ENCODE measurements around the gene XRRA1. TPM values are rescaled to one million over a fixed set of nuclear protein-coding genes. Genes with fewer than 3 reads are reported as not detected.

XRRA1 gene
- total RNA-seq, 1 donor from 2014 or later = 50.5 TPM

DNA sequence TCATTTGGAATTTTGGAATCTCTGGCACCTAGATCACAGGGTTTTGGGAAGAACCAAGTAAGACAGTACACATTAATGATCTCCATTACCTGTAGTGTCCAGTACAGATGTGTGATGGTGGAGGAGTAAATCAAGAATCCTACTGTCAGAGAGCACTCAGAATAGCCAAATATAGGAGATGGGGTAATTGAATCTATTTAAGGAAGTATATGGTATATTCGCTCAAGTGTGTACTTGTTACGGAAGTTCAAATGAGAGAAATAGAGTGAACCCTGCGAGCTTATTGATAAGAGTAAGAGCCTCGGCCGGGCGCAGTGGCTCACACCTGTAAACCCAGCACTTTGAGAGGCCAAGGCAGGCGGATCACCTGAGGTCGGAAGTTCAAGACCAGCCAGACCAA, 2.3 kb upstream of the XRRA1 start:
- peak overlapping the region; percentile 97 for H3K4me3 Mint-ChIP-seq
- peak overlapping the region; percentile 97 for H3K27ac Mint-ChIP-seq
- ChIA-PET CTCF (no interaction called here), POLR2A (interaction anchor here (0.6 to 2.3 kb wide), 2 partner anchors 38 to 873 kb away, joined by 3 to 13 read pairs; partner anchors contain the start of gene NEU3)
- TF ChIP-seq, protein P1, sequence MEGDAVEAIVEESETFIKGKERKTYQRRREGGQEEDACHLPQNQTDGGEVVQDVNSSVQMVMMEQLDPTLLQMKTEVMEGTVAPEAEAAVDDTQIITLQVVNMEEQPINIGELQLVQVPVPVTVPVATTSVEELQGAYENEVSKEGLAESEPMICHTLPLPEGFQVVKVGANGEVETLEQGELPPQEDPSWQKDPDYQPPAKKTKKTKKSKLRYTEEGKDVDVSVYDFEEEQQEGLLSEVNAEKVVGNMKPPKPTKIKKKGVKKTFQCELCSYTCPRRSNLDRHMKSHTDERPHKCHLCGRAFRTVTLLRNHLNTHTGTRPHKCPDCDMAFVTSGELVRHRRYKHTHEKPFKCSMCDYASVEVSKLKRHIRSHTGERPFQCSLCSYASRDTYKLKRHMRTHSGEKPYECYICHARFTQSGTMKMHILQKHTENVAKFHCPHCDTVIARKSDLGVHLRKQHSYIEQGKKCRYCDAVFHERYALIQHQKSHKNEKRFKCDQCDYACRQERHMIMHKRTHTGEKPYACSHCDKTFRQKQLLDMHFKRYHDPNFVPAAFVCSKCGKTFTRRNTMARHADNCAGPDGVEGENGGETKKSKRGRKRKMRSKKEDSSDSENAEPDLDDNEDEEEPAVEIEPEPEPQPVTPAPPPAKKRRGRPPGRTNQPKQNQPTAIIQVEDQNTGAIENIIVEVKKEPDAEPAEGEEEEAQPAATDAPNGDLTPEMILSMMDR (IDR thresholded peaks at IDR 0.05) = no peak
- DNase-seq (no peak), ATAC-seq (ENCODE audit: low read depth) (no peak)
- H3K9me3 Mint-ChIP-seq = no peaks in the 10 kb centered on the region
- intact Hi-C loops (cut with micrococcal nuclease) = loop anchor here (2.0 to 10.0 kb wide), 2 partner anchors 444 to 872 kb away; partner anchors contain the start of gene RPS3
- peaks cover 33% of the 10 kb centered on the region for H3K36me3 Mint-ChIP-seq (ENCODE audit: low read depth)
- peaks cover 86% of the 10 kb centered on the region for H3K4me1 Mint-ChIP-seq
- no peaks in the 10 kb centered on the region for H3K27me3 Mint-ChIP-seq

DNA sequence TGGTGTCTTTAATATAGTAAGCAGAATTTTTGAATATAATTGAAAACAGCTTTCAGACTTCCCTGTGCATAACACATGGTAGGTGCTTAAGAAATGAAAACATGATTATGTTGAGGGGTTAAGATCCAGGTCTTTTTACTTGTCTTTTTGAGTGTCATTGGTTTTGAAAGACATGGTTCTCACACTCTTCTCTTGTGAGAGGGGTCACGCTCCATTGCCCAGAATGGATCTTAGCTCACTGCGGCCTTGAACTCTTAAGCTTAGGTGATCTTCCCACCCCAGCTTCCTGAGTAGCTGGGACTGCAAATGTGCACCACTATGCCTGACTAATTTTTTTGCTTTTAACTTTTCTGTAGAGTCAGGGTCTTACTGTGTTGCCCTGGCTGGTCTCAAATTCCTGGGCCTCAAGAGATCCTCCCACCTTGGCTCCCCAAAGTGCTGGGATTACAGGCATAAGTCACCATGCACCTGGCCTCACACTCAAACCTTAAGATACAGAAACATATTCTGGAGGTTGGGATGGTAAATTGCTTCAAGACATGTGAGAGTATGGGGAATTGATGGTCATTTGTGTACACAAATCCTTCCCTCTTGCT, 1.6 kb upstream of the XRRA1 start:
- CTCF ChIA-PET = interaction anchor here (1.5 kb wide), 1 partner anchor 21 kb away, joined by 4 read pairs; no protein-coding TSS in a partner anchor
- H3K4me3 Mint-ChIP-seq = peak overlapping the region; percentile 97
- no peak for ATAC-seq (ENCODE audit: low read depth)
- DNase-seq = no peak
- POLR2A ChIA-PET = interaction anchor here (0.7 to 2.3 kb wide), 3 partner anchors 10 to 1566 kb away, joined by 3 to 13 read pairs (median 3); partner anchors contain the start of gene NEU3
- peaks cover 86% of the 10 kb centered on the region for H3K4me1 Mint-ChIP-seq
- peak overlapping the region; percentile 97 for H3K27ac Mint-ChIP-seq
- peaks cover 36% of the 10 kb centered on the region for H3K36me3 Mint-ChIP-seq (ENCODE audit: low read depth)
- no peaks in the 10 kb centered on the region for H3K9me3 Mint-ChIP-seq
- intact Hi-C loops (cut with micrococcal nuclease) = loop anchor here (2.0 to 10.0 kb wide), 2 partner anchors 444 to 872 kb away; partner anchors contain the start of gene RPS3
- no peaks in the 10 kb centered on the region for H3K27me3 Mint-ChIP-seq
- TF ChIP-seq, protein P1 (IDR thresholded peaks at IDR 0.05) = no peak

DNA sequence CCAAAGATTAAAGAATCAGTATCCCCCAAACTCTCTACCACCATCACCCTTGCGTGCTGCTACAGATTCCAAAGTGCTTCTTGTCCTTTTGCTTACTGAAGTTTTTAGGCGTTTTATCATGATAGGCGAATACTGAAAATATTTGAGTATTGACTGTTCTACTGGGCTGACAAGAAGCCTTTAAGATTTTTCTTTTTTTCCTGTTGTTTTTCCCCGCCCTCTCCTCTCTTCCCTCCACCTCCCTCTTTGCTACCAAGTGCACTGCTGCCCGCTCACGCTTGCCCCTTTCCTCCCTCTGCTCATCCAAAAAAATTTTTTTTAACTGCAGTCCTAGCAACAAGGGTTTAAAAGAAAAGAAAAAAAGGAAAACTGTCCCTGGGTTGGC, 854 bp upstream of the XRRA1 start:
- Mint-ChIP-seq H3K9me3 (no peaks in the 10 kb centered on the region), H3K36me3 (ENCODE audit: low read depth) (peaks cover 40% of the 10 kb centered on the region), H3K27ac (peak overlapping the region; percentile 97), H3K27me3 (no peaks in the 10 kb centered on the region), H3K4me1 (peaks cover 78% of the 10 kb centered on the region), H3K4me3 (peak overlapping the region; percentile 97)
- ChIA-PET POLR2A (interaction anchor here (0.7 to 2.3 kb wide), 3 partner anchors 19 to 1565 kb away, joined by 3 to 13 read pairs (median 4); partner anchors contain the start of gene NEU3), CTCF (interaction anchor here (1.5 kb wide), 1 partner anchor 20 kb away, joined by 4 read pairs; no protein-coding TSS in a partner anchor)
- no peak for DNase-seq
- intact Hi-C loops (cut with micrococcal nuclease) = loop anchor here (1.0 to 10.0 kb wide), 8 partner anchors 39 to 873 kb away; partner anchors contain the start of genes GDPD5, LIPT2, NEU3 and PGM2L1
- TF ChIP-seq, protein P1 (IDR thresholded peaks at IDR 0.05) = no peak
- no peak for ATAC-seq (ENCODE audit: low read depth)

DNA sequence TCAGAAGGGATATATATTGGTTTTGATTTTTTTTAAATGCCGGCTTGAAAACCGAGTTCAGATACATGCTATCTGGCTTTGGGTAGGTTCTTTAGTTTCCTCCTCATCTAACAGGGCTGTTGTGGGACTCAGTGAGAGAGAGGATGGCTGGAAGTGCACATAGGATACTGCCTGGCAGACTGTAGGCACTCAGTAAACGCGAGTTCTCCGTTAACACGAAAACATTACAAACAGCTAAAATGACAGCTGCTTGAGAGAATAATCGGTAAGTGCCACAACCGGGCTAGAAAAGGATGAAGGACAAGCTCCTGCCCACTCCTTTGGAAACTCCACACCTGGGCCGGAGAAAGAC, 369 bp downstream of the XRRA1 start:
- H3K27ac Mint-ChIP-seq = peak overlapping the region; percentile 97
- peaks cover 70% of the 10 kb centered on the region for H3K4me1 Mint-ChIP-seq
- TF ChIP-seq, protein P1 (IDR thresholded peaks at IDR 0.05) = no peak
- no peaks in the 10 kb centered on the region for H3K9me3 Mint-ChIP-seq
- H3K4me3 Mint-ChIP-seq = peak overlapping the region; percentile 97
- no peaks in the 10 kb centered on the region for H3K27me3 Mint-ChIP-seq
- ChIA-PET CTCF (no interaction called here), POLR2A (interaction anchor here (0.9 to 1.6 kb wide), 4 partner anchors 11 to 455 kb away, joined by 3 to 20 read pairs (median 4); partner anchors contain the start of genes LIPT2 and NEU3)
- intact Hi-C loops (cut with micrococcal nuclease) = loop anchor here (2.0 to 5.0 kb wide), 4 partner anchors 356 to 579 kb away; partner anchors contain the start of genes GDPD5, LIPT2, PGM2L1 and POLD3
- DNase-seq (no peak), ATAC-seq (ENCODE audit: low read depth) (peak; percentile 3)
- H3K36me3 Mint-ChIP-seq (ENCODE audit: low read depth) = peaks cover 50% of the 10 kb centered on the region

DNA sequence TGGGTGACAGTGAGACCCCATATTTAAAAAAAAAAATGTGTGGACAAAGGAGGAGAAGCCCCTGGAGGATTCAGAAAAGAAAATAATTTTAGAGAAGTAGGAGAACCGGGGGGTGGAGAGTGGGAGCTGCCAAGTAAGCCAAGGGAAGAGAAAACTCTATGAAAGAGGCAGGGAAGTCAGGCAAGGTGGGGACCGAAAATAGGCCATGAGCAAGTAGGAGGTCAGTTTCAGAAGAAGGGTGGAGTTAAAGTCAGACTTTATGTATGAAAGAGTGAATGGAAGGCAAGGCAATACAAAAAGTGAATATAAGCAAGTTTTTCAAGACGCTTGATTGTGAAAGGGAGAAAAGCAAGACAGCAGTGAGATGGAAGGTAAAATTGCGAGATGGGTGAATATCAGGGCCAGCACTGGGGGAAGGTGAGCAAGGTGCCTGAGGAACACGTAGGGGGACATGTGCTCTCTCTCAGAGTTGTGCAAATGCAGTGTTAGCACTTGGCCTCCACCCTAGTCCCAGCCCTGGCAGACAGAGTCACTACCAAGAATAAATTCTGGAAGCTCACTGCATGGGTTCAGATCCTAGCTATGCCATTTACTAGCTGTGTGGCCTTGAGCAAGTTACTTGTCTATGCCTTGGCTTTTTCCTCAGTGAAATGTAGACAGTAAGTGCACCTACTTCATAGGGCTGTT, 6.7 kb downstream of the XRRA1 start:
- Mint-ChIP-seq H3K36me3 (ENCODE audit: low read depth) (peaks cover 80% of the 10 kb centered on the region), H3K27ac (no peak overlapping the region), H3K4me1 (peaks cover 19% of the 10 kb centered on the region), H3K9me3 (no peaks in the 10 kb centered on the region), H3K27me3 (no peaks in the 10 kb centered on the region), H3K4me3 (no peak overlapping the region)
- TF ChIP-seq, protein P1 (IDR thresholded peaks at IDR 0.05) = no peak
- POLR2A ChIA-PET = no interaction called here
- DNase-seq = no peak
- no peak for ATAC-seq (ENCODE audit: low read depth)
- intact Hi-C loops (cut with micrococcal nuclease) = no loop called here
- CTCF ChIA-PET = no interaction called here

All from activated B cell treated with CpG ODN at 0.5 μM for 24 hours (primary cell).